Mucosa of gallbladder (tissue), 1 donor: ENCODE measurements around the gene ERC1. TPM values are rescaled to one million over a fixed set of nuclear protein-coding genes. Genes with fewer than 3 reads are reported as not detected.

Experiments
- DNase-seq: peaks from one replicate; pipeline ENCODE4 v3.0.0-alpha.2; 2020; ENCODE audit warnings: low spot score
- total RNA-seq: library from RNA; stranded (reverse); gene quantifications from one replicate; pipeline ENCODE4 v1.2.1, GENCODE V29; 2021
- donor health status: DM: no; HTN: no; CAD: no.

ERC1 gene
- total RNA-seq, 1 donor from 2014 or later: 59.4 TPM

DNA sequence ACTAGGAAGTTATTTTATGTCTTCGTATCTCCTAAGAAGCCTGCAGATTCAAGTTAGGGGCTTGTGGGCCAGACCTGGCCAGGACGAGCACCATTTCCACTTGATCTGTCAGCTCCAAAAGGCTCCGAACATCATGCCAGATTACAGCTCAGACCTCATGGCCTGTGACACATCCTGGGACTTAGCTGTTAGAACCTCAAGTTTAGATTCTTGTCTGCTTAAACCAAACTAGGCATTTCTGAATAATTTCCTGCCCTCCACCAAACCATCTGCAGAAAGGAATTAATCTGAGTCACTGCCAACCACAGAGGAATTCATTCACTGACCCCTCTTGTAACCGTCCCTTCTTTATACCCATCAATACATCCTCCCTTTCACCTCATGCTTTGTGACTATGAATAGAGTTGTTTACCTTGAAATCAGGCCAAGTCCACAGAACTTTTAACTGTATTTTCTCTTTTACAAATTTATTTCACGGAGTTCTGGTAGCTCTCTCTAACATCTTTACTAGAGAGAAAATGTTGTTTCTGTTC lies 483.1 kb downstream of the ERC1 start:
- DNase-seq: no peak

DNA sequence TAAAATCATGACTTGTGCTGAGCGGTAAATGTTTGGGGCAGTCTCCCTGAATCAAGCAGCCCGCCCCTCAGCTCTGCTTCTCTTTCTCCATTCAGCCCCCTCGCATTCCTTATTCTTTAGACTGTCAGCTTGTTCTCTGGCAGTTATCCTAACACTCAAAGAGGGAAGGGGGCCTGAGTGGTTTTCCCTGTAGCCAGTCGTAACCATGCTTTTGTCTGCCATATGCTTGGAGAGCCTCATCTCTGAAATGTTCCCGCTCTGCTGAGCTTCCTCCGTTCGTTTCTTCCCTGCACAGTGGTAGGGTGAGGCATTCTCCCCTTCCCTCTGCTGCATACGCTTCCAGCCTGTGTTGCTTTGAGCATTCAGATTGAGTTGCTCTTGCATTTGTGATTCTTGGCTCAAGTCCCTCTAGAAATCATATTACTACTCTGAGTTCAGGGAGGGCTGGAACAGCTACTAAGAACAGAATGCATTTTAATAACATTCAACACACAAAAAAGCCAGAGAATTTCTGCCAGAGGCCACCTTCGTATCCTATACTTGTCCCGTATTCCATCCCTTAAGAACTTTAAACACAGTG lies 483.6 kb downstream of the ERC1 start:
- no peak for DNase-seq

DNA sequence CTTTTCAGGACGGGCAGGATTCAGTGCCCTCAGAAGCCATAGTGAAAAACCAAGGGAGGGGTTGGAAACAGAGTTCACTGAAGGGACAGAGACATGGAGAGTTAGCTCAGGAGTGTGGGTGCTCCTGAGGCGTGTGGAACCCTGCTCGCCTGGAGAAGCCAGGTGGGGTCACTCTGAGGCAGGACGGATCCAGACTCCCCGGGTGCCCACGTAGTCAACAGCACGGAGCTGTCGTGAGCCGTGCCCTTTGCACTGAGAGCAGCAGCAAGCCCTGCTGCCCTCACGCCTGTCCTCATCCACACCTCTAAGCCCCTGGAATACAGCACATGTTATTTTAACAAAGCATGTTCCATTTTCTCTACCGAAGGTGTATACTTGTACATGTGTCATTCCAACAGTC lies 488.6 kb downstream of the ERC1 start:
- DNase-seq: no peak

DNA sequence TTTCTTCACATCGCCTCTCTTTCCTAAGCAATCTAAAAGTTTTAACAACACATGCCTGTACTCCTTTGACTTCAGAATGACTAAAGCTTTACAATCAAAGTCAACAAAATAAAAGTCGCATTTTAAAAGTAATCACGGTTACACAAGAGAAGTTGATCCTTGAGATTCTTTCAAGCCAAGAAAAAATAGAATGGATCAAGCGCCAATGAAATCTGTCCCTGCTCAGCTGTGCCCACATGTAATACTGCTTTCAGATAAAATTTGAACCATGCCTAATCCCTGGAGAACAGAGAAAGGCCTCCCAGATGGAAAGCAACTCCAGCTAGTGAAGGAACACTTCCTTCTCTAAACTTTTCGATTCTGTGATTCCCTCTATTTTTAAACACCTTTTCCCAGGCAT lies 490.3 kb downstream of the ERC1 start:
- no peak for DNase-seq

DNA sequence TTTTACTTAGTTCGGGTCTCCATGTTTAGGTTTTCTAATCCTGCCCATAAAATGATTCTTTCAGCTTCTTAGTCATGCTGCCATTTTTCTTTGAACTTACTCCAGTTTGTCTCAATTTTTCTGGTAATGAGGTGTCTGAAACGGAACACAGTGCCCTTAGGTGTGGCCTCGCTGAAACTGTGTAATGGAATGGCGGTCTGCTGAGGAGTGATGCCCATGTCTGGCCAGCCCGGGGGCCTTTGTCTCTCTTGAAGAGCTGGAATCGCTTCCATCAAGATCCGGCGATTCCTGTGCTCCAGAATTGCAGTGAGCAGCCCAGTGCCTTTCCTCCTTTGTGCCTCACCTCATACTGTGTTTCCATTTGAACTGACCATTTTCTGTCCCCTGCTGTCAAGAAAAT lies 490.9 kb downstream of the ERC1 start:
- DNase-seq: no peak

DNA sequence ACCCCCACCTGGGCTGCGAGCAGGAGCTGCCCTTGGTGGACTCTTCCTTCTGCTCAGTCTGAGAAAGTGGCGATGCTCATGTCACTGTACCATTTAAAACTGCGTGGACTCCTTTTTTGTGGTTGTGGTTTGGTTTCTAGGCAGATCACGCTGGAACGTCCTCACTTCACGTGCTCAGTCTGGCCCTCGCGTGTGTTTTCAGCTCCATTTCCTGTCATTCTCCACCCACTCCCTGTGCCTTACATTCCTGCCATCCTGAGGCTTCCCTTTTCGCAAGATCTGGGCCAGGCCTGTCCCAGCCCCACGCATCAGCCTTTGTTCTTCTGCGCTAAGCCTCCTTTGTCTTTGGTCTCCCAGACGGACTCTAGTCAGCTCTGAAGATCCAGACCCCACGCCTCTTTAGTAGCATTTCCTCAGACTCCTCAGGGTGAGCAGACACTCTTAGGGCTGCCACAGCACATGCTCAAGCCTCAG lies 497.9 kb downstream of the ERC1 start:
- no peak for DNase-seq

DNA sequence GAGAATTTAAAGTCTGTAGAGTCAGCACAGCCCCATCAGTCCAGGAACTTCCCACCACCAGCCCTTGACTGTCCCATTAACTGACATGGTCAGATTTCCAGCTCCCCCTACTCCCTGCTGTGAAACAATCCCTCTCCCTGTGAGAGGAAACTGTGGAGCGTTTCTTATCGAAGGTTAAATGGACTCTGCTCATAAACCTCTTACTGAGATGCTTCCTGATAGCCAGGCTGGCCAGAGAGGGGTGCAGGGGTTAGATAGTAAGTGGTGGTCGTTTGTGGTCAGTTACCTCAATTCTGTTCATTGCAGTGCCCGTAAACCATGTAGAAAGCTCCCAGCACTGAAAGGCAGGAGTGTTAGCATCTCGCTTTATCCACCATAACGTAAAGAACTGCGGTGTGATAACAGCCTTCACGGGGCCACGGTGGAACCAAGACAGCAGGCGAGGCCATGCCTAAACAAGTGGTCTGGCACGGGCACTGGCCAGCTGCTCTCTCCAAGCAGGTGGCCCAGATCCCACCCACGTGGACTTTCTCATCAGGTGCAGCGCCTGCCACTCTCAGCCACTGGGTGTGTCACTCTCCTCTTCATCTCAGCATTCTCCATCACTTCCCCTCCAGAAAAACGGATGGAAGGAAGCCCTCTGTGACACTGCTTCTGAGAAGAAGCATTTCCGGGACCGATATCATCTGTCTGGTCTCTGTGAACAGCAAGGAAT lies 501.1 kb downstream of the ERC1 start:
- DNase-seq: no peak

DNA sequence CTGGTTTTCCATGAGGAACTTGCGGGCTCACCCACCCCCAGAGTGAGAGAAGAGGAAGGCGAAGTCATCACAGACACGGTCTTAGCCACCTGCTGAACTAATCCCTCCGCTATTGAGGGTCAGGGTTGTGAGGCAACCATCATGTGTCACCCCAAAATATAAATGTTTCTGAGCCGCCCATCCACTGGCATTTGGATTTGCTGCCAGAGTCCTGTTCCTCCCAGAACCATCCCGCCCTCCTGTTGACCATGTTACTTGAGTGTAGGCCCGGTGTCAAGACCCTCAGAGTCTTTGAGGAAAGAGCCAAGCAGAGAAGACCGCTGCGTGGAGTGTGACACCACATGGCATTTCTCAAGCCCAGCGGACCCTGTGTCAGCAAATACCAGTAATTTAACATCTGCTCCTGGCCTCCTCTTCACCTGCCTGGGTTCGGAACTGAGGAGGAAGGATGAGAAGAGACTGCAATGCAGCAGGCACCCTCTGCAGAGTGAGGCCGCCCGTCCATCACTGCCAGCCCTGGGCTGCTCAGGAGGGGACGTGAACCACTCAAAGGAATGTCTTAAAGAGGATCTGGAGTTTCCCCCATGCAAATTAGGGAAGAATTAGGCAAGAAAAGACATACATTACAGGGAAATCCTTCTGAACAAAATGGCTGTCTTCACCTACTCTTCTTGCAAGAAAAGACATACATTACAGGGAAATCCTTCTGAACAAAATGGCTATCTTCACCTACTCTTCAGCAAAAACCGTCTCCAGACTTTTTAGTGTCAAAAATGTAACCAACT lies 502.9 kb downstream of the ERC1 start:
- no peak for DNase-seq

DNA sequence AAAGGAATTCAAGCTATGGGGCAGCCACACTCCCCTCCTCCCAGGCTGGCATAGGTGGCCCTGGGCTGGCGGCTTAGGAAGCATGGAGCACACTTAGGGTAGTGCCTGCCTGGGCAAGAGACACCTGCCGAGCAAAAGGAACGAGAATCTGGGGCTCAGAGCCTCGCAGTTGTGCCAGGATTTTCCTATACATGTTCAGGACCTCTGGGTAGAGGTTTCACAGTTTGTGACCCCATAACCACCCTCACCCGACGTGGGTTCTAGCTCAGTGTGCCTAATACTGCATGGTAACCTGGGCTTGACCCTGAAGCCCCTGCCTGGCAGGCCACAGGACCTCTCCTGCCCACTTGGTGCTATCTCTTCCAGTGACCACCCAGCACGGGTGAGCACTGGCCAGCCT lies 503.8 kb downstream of the ERC1 start:
- DNase-seq: no peak

DNA sequence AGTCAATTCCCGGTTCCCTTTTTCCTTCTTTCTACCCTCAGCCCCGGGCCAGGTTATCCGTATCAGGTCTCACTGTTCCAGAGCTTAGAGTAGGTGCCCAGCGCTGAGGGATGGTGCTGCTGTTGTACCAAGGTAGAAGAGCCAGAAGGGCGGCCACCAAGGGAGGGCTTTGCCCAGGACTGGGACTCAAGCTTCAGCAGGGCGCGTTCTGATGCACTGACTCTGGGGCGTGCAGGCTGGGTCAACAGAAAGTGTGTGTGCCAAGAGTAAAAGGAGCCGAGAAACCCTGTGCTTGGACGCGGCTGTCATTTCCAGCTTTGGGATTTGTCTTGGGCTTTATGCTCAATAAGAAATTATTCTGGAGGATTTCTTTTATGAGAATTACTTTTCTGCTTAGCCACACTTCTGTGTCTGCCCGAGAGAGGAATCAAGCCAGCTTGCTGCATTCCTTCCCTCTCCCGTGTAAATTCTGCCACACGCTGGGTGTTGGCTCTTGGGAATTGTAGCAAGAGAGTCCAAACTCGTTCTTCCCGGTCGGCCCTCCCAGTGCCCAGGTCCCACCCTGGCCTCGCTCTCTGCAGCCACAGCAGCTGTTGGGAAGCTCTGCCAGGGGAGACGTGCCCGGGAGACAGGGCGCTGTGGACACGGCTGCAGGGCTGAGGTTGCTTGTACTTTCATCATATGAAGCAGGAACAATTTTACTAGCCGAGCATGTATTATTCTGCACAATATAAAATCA lies 505.3 kb downstream of the ERC1 start:
- no peak for DNase-seq

DNA sequence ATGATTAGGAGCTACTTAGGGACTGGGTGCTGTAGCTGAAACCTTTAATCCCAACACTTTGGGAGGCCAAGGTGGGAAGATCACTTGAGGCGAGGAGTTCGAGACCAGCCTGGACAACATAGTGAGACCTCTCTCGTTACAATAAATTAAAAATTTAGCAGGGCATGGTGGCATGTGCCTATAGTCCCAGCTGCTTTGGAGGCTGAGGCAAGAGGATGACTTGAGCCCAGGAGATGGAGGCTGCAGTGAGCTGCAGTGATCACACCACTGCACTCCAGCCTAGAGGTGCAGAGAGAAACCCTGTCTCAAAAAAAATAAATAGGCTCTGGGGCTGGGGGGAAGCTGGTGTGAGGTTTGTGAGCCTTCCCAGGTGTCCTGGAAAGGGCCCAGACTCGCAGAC lies 506.1 kb downstream of the ERC1 start:
- no peak for DNase-seq

DNA sequence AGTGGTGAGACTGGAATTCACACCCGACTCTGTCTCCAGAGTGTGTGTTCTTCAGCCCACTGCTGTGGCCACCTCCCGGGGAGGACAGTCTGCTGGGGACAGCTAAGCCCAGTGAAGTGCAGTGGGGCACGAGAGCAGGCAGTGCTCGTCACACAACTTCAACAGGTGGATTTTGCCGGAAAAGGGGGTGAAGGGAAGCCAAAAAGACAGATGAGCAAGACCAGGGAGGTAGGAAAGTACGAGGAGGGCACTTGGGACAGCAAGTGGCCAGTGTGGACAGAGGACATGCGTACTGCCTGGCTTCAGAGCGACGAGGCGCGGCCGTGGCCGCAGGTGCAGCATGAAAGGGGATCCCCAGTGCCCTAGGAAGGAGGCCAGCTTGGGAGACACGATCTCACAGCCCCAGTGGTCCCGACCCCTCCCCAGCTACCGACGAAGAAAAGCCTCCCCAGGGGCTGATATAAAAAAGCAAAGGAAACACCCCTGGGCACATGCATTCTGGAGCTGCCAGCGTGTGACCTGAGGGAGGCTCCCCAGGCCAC lies 507.2 kb downstream of the ERC1 start:
- no peak for DNase-seq

DNA sequence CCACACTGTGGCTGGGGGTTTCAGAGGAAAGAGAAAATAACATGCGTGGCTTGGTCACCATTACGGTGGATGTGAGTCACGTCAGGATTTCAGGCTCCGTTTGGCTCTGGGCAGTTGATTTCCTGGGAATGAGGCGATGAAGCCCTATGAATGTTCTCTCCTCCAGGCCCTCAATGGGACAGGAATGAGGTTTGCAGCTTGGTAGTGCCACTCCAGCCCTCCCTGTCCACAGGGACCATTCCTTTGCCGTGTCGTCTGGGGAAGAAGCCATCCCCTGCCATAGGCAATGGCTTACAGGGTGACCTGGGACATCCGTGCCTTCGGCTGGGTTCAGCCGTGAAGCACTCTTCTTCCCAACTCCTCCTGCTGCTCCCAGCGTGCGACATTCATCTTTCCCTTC lies 508.3 kb downstream of the ERC1 start:
- no peak for DNase-seq

DNA sequence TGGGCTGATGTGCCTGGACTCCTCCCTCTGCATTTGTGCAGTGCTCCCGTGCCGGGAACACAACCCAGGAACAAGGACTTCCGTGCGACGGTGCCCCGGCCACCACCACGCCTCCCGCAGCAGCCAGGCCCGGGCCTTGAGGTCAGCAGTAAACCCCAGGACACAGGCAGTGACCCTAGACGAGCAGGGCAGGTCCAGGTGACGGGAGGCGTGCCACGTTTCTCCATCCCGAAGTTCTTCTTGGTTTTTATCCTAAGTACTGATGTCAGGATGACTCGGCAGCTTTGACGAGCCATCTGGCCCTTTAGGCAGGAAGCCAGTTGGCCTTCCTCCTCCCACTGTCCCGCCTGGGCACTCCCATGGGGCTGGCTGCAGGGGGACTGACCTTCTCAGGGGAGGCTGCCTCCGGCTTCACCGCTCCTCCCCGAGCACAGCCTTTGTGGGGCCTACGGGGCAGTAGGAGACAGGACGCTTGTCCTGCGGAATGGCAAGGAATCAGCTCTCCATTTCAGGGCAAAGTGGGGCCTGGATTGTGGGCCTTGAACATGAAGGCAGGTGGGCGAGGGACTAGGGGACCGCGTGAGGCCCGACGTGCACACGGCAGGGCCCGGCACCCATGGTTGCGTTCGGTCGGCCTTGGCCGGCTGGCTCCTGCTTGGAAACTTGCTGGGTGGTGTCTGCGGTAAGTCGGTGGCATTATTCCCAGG lies 509.2 kb downstream of the ERC1 start:
- DNase-seq: no peak

DNA sequence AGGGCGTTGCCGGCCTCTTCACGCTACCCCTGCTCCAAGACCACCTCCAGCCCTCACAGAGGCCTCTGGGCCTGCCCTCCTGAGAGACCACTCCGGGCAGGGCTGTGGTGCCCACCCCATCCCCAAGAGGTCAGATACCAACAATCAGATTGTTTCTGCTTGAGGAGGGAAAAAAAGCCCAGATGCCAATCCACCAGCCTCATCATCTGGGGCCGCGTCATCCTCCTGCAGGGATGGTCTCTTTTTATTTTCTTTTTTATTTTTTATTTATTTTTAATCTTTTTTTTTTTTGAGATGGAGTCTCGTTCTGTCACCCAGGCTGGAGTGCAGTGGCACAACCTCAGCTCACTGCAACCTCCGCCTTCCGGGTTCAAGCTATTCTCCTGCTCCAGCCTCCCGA lies 510.0 kb downstream of the ERC1 start:
- DNase-seq: no peak

DNA sequence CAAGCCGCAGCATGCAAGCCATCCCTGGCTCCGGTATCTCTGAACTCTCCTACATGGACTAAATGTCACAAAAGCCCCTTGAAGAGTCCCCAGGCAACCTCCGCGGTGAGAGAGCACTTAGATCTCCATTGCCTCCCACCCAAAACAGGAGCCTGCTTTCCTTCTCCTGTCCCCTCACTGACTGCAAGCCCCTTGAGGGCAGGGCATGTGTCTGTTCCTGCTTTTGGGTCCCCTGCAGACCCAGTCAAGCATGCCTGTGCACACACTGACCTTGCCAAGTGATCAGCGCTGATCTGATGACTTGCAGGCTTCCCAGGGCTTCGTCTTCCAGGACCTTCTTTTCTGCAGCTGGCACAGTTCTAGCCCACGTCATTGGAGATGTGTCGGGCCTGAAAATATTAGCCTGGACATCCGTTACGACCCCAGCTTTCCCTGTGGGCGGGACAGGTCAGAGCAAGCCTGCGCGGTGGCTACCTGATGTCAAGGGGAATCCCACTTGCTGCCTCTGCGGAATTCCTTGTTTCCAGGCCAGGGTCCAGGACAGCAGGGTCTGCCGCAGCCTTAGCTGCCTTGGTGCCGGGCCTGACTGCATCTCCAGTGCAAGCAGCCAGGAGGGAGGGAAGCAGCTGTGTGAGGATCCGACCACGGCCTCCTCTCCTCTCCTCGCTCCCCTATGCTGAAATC lies 510.8 kb downstream of the ERC1 start:
- DNase-seq: no peak

DNA sequence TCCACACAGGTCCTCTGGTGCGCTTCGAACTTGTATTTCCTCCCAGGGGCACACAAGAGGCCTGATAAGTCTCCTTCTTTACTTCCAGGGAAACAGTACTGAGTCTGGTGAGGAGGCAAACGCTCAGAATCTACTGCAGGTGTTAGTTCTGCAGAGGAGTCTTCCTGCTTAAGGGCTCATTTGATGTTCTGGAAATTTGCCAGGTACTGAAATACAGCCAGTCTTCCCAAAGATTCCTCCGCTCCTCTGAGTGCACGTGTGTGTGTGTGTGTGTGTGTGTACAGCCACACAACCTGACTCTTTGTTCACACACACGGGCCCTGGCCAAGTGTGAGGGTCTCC lies 511.3 kb downstream of the ERC1 start:
- no peak for DNase-seq

DNA sequence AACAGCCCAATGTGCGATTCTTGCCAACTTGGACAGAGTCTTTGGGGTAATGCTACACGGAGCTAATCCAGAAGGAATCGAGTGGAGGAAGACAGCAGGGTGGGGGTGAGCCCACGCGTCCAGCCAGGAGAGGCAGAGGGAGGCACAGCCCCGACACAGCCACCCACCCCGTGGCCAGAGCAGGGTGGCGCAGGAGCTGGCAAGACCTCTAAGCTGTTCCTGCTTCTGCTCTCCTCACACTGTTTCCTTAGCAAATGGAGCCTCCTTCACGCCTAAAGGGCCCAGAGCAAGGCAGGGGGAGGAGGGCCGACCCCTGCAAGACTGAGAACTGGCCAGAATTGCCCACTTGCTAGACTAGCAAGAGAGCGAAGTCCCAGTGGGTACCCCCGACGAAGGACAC lies 511.8 kb downstream of the ERC1 start:
- DNase-seq: no peak

DNA sequence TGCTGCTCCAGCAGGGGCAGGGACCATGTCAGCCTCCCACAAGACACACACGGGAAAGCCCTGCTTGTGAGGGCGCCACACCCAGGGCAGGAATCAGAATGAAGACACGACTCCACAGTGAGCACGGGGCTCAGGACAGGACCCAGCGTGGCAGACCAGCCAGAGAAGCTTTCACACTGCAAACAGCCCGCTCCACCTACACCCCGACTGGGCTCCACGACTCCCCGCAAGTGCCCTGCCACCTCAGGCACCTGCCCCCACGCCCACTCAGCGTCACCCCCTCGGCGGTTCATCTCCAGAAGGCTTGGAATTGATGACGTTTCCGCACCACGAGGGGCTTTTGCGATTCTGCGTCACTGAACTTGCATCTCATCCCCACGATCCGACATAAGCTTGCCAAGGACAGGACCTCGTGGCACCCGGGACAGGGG lies 512.3 kb downstream of the ERC1 start:
- DNase-seq: no peak

DNA sequence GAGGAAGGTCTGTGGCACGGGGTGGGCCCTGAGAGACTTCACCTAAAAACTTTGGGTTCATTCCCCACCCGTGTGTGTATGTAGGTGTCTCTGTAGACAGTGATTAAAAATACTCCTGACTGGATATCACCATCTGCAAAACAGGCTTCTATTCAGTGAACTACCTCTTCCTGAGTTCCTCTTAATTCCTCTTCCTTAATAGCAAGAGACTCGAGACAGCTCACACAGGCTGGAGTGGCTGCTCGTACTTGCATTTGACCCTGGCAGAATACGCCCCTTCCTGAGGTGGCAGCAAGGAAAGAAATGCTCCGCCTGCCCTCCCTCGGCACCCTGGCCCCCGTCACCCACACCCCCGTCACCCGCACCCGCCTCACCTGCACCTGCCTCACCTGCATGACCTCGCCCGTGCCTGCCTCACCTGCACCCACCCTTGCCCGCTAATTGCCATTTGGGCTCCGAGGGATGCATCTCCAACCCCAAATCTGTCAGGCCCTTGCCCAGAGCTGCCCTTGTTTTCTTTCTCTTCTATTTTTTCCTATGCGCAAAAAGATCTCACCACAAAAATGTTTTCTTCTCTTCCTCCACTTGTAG lies 513.4 kb downstream of the ERC1 start:
- DNase-seq: no peak
